Amniotic stem cell (primary cell): ENCODE results near the gene GNPTAB.

Experiments
- DNase-seq: peaks from one replicate; lab custom pipeline; 2025; lab: John Stamatoyannopoulos, UW

GNPTAB gene

DNA sequence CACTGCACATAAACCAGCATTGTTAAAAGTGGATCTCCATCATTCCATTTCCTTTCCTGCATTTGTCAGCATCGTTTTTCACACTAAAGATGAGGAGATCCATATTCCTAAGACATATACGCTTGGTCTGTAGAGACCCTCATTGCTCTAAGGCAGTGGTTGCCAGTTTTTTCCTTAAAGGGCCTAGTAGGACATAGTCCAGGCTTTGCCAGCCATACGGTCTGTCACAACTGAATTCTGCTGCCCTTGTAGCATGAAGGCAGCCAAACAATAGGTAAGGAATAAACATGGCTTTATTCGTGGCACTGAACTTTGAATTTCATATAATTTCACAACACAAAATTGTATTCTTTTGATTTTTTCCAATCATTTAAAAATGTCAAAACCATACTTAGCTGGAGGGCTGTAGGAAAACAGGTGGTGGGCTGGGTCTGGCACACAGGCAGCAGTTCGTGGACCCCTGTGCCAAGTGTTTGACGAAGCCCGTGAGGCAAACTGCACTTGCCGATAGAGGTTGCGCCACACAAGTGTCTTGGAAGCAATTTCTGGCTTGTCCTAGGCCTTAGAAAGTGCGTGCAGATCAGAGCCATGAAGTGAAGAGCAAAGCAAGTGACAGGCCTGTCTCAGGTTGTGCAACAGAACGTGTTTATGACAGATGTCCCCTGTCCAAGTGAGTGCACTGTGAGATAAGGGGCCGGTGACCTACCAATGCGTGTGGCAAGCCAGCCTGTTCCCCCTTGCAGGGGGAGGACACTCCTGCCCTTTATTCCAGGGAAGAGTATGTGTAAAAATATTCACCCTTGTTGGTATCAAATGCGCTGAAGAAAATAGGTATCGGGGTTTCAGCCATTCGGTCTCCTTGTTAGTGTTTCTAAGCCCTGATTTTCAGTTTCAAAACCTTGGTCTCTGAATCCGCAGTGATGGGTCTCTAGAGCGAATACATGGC lies 134.2 kb downstream of the GNPTAB start:
- no peak for DNase-seq

DNA sequence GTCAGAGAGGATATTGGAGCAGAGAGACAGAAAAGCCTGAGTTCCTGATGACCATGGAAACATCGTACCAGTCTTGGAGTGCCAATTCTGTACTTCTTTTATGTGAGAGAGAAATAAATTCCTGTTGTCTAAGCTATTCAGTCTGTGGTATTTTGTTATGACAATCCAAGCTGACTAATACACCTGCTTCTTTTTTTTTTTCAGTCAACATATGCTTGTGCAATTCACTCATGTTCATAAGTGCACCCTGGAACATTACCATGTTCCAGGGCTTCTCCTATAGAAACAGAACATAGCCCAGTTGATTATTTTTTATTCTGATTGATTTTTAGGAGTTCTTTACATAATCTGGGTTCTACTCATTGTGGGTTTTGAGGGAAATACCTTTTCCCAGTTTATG lies 135.1 kb downstream of the GNPTAB start:
- no peak for DNase-seq
